Cardiac ventricle fibroblast (primary cell): ENCODE measurements around the gene LAMP2. TPM values are rescaled to one million over a fixed set of nuclear protein-coding genes. Genes with fewer than 3 reads are reported as not detected.

Experiments
- total RNA-seq: library from RNA; depleted of rRNA; stranded (reverse); fragments of >200 nt; gene quantifications from 2 replicates; pipeline ENCODE4 v1.2.3, GENCODE V29; 2015

Gene LAMP2
- total RNA-seq: 170 and 177 TPM in 2 replicates

DNA sequence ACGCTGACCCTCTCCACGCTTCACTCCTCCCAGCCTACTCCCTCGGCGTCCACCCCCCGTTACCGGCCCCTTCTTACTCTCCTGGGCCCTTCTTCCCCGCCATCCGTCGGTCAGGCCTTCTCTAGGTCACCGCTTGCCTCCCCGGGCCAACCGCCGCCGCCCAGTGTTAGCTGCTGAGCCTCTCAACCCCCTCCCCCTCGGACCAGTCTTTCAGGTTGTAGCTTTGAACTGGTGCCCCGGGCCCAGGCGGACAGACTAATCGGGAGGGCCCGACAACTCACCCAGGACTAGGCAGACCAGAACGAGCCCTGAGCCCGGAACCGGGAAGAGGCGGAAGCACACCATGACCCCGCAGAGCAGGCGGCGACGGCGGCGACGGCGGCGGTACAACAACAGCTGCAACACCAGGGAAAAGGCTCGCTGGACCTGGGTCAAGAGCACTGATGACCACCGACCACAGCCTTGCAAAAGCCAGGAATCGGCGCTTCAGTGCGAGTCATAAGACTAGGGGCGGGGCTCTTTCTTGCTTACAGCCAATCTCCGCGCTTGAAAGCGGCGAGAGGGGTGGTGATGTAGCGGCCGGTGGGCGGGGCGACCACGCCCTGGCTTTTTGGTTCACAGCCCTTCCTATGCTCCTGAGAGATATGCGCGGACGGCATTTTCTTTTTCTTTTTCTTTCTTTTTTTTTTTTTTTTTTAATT lies at the start of gene LAMP2:
TSS of gene LAMP2 (minus strand) at position 472 of the 701 bp plus-strand sequence. CDS start at position 345, 127 bp downstream.

Other genes with a start within 250 kb of the LAMP2 start
- gene ZBTB33, start 218.5 kb downstream of the LAMP2 start, total RNA-seq: 9.5 and 10.3 TPM in 2 replicates
- not detected in 2 replicates for gene TMEM255A, start 157.8 kb downstream of the LAMP2 start, total RNA-seq
- not detected in 2 replicates for gene ATP1B4, start 107.2 kb downstream of the LAMP2 start, total RNA-seq
- gene CUL4B, start 91.7 kb upstream of the LAMP2 start, total RNA-seq: 89.6 and 95.0 TPM in 2 replicates
- 40.4 and 41.1 TPM in 2 replicates for gene MCTS1, start 134.8 kb upstream of the LAMP2 start, total RNA-seq
- 24.4 and 30.2 TPM in 2 replicates for gene C1GALT1C1, start 160.8 kb upstream of the LAMP2 start, total RNA-seq